Neural progenitor cell (in vitro differentiated cells): ENCODE data around the gene RCVRN. TPM values are rescaled to one million over a fixed set of nuclear protein-coding genes. Genes with fewer than 3 reads are reported as not detected.

Source experiments
- DNase-seq: peaks from one replicate; pipeline ENCODE4 v3.0.0-alpha.2; 2016; ENCODE audit warnings: low spot score
- H2AFZ ChIP-seq: fragments of 200-600 bp; sonication (generic); replicated peaks from 2 replicates; pipeline ENCODE4 v1.6.1; 2016; ENCODE audit warnings: antibody characterized with exemption
- H3F3A ChIP-seq: fragments of 200-600 bp; sonication (generic); 2 replicates; pipeline ENCODE4 v1.6.1; 2016; ENCODE audit warnings: antibody characterized with exemption, low read depth
- H3K27ac ChIP-seq: fragments of 200-600 bp; sonication (generic); 2 replicates; pipeline ENCODE4 v1.5.1; 2016; ENCODE audit warnings: mild to moderate bottlenecking
- H3K27me3 ChIP-seq: fragments of 200-600 bp; sonication (generic); 2 replicates; pipeline ENCODE4 v1.6.1; 2016; ENCODE audit warnings: mild to moderate bottlenecking, moderate library complexity
- H3K36me3 ChIP-seq: fragments of 200-600 bp; sonication (generic); 2 replicates; pipeline ENCODE4 v1.5.1; 2016
- H3K4me1 ChIP-seq: fragments of 200-600 bp; sonication (generic); 2 replicates; pipeline ENCODE4 v1.6.1; 2016; ENCODE audit warnings: mixed run types
- H3K4me2 ChIP-seq: fragments of 200-600 bp; sonication (generic); 2 replicates; pipeline ENCODE4 v1.6.1; 2016
- H3K4me3 ChIP-seq: fragments of 200-600 bp; sonication (generic); 2 replicates; pipeline ENCODE4 v1.5.1; 2016
- H3K79me2 ChIP-seq: fragments of 200-600 bp; sonication (generic); 2 replicates; pipeline ENCODE4 v1.6.1; 2016; ENCODE audit warnings: low read depth
- H3K9ac ChIP-seq: fragments of 200-600 bp; sonication (generic); 2 replicates; pipeline ENCODE4 v1.6.1; 2016
- H3K9me3 ChIP-seq: fragments of 200-600 bp; sonication (generic); 2 replicates; pipeline ENCODE4 v1.5.1; 2016; ENCODE audit warnings: low read depth
- H4K20me1 ChIP-seq: fragments of 200-600 bp; sonication (generic); 2 replicates; pipeline ENCODE4 v1.6.1; 2016; ENCODE audit warnings: low read depth
- H3K27ac Mint-ChIP-seq: 3 replicates; pipeline ENCODE4 v1.8.0; 2021; ENCODE audit warnings: mixed read lengths
- H3K27me3 Mint-ChIP-seq: 2 replicates; pipeline ENCODE4 v1.8.0; 2022; ENCODE audit warnings: low read depth, mild to moderate bottlenecking, inconsistent platforms, moderate library complexity, mixed read lengths; ENCODE audit not compliant: insufficient read depth
- H3K36me3 Mint-ChIP-seq: 3 replicates; pipeline ENCODE4 v1.8.0; 2021; ENCODE audit warnings: mixed read lengths
- H3K4me1 Mint-ChIP-seq: 3 replicates; pipeline ENCODE4 v1.8.0; 2021; ENCODE audit warnings: mixed read lengths
- H3K4me3 Mint-ChIP-seq: 3 replicates; pipeline ENCODE4 v1.8.0; 2021; ENCODE audit warnings: mild to moderate bottlenecking, moderate library complexity, mixed read lengths
- H3K9me3 Mint-ChIP-seq: 3 replicates; pipeline ENCODE4 v1.8.0; 2020; ENCODE audit warnings: mixed read lengths
- CTCF ChIP-seq: fragments of 200-600 bp; sonication (generic); IDR thresholded peaks from 2 replicates; pipeline ENCODE4 v1.5.1; 2017; ENCODE audit warnings: antibody characterized with exemption, mild to moderate bottlenecking
- EZH2 ChIP-seq: fragments of 200-600 bp; sonication (generic); IDR thresholded peaks from 2 replicates; pipeline ENCODE4 v1.6.1; 2017; ENCODE audit warnings: antibody characterized with exemption, mild to moderate bottlenecking, moderate library complexity
- EZH2phosphoT487 ChIP-seq: fragments of 200-600 bp; sonication (generic); IDR thresholded peaks from 2 replicates; pipeline ENCODE4 v1.6.1; 2017; ENCODE audit warnings: antibody characterized with exemption
- total RNA-seq: library from RNA; depleted of rRNA; stranded (reverse); fragments of >200 nt; gene quantifications from 2 replicates; pipeline ENCODE4 v1.2.3, GENCODE V29; 2015; ENCODE audit warnings: low replicate concordance

RCVRN gene
- total RNA-seq, 1 donor from 2014 or later = not detected

GRCh38 chr17:9887508-9887907 is 17.6 kb downstream of the RCVRN start:
- Histone ChIP-seq H3K9me3 (peaks cover 9% of the 10 kb centered on the region), H3K27ac (no peak overlapping the region), H3K4me2 (no peak overlapping the region), H3K4me3 (no peak overlapping the region), H3K79me2 (no peaks in the 10 kb centered on the region), H3K36me3 (no peaks in the 10 kb centered on the region), H3F3A (no peaks in the 10 kb centered on the region), H3K27me3 (no peaks in the 10 kb centered on the region), H4K20me1 (no peaks in the 10 kb centered on the region), H3K4me1 (no peaks in the 10 kb centered on the region), H2AFZ (no peak overlapping the region), H3K9ac (no peak overlapping the region)
- Mint-ChIP-seq H3K36me3 (no peaks in the 10 kb centered on the region), H3K27me3 (peaks cover 4% of the 10 kb centered on the region), H3K27ac (no peak overlapping the region), H3K4me1 (peaks cover 3% of the 10 kb centered on the region), H3K9me3 (peaks cover 12% of the 10 kb centered on the region), H3K4me3 (no peak overlapping the region)
- TF ChIP-seq CTCF (no peak), EZH2phosphoT487 (no peak), EZH2 (no peak)
- no peak for DNase-seq

GRCh38 chr17:9886141-9886930 is 18.7 kb downstream of the RCVRN start:
- Histone ChIP-seq H3K27ac (no peak overlapping the region), H3K9me3 (peaks cover 9% of the 10 kb centered on the region), H3K4me1 (no peaks in the 10 kb centered on the region), H3K79me2 (no peaks in the 10 kb centered on the region), H3K27me3 (no peaks in the 10 kb centered on the region), H3K4me2 (no peak overlapping the region), H2AFZ (no peak overlapping the region), H3K4me3 (no peak overlapping the region), H3K9ac (no peak overlapping the region), H4K20me1 (no peaks in the 10 kb centered on the region), H3F3A (no peaks in the 10 kb centered on the region), H3K36me3 (no peaks in the 10 kb centered on the region)
- no peaks in the 10 kb centered on the region for H3K36me3 Mint-ChIP-seq
- peaks cover 3% of the 10 kb centered on the region for H3K4me1 Mint-ChIP-seq
- H3K4me3 Mint-ChIP-seq = no peak overlapping the region
- H3K27ac Mint-ChIP-seq = no peak overlapping the region
- H3K9me3 Mint-ChIP-seq = peaks cover 20% of the 10 kb centered on the region
- H3K27me3 Mint-ChIP-seq = peaks cover 4% of the 10 kb centered on the region
- no peak for DNase-seq
- TF ChIP-seq CTCF (no peak), EZH2 (no peak), EZH2phosphoT487 (no peak)

GRCh38 chr17:9883451-9883850 is 21.6 kb downstream of the RCVRN start:
- Histone ChIP-seq H3K79me2 (no peaks in the 10 kb centered on the region), H3K27ac (no peak overlapping the region), H3K4me2 (no peak overlapping the region), H3F3A (no peaks in the 10 kb centered on the region), H3K9ac (no peak overlapping the region), H3K36me3 (no peaks in the 10 kb centered on the region), H3K9me3 (peaks cover 9% of the 10 kb centered on the region), H4K20me1 (no peaks in the 10 kb centered on the region), H3K4me3 (no peak overlapping the region), H3K27me3 (no peaks in the 10 kb centered on the region), H3K4me1 (no peaks in the 10 kb centered on the region), H2AFZ (no peak overlapping the region)
- DNase-seq = no peak
- H3K4me1 Mint-ChIP-seq = no peaks in the 10 kb centered on the region
- no peak for TF ChIP-seq EZH2phosphoT487
- no peak for TF ChIP-seq CTCF
- TF ChIP-seq EZH2 = no peak
- H3K9me3 Mint-ChIP-seq = peaks cover 28% of the 10 kb centered on the region
- H3K27ac Mint-ChIP-seq = no peak overlapping the region
- peaks cover 2% of the 10 kb centered on the region for H3K27me3 Mint-ChIP-seq
- no peaks in the 10 kb centered on the region for H3K36me3 Mint-ChIP-seq
- no peak overlapping the region for H3K4me3 Mint-ChIP-seq
